T-helper 2 cell treated with Interferon-gamma antibody and Interleukin-4, amounts not matched to agents 5 μg/mL and 100 μg/mL, for 36 hours (primary cell): ENCODE measurements around the gene EPSTI1.

Experiments used
- DNase-seq: peaks from one replicate; pipeline ENCODE4 v3.0.0; 2021; ENCODE audit warnings: low spot score
- H3K27ac Mint-ChIP-seq: one replicate; pipeline ENCODE4 v1.8.0; 2021; ENCODE audit warnings: mild to moderate bottlenecking, mixed read lengths
- H3K27me3 Mint-ChIP-seq: one replicate; pipeline ENCODE4 v1.8.0; 2021; ENCODE audit warnings: low read depth, mixed read lengths
- H3K36me3 Mint-ChIP-seq: one replicate; pipeline ENCODE4 v1.8.0; 2021; ENCODE audit warnings: low read depth, mixed read lengths
- H3K4me1 Mint-ChIP-seq: one replicate; pipeline ENCODE4 v1.8.0; 2021; ENCODE audit warnings: low read depth, mixed read lengths
- H3K4me3 Mint-ChIP-seq: one replicate; pipeline ENCODE4 v1.8.0; 2022; ENCODE audit warnings: mild to moderate bottlenecking, moderate library complexity, mixed read lengths
- H3K9me3 Mint-ChIP-seq: one replicate; pipeline ENCODE4 v1.8.0; 2021; ENCODE audit warnings: mixed read lengths

Gene EPSTI1

GRCh38 chr13:42855410-42855809 is 136.6 kb downstream of the EPSTI1 start:
- no peaks in the 10 kb centered on the region for H3K36me3 Mint-ChIP-seq
- H3K27me3 Mint-ChIP-seq: peaks cover 5% of the 10 kb centered on the region
- DNase-seq: no peak
- no peak overlapping the region for H3K4me3 Mint-ChIP-seq
- H3K4me1 Mint-ChIP-seq: no peaks in the 10 kb centered on the region
- no peaks in the 10 kb centered on the region for H3K9me3 Mint-ChIP-seq
- H3K27ac Mint-ChIP-seq: no peak overlapping the region

- H3K36me3 Mint-ChIP-seq: no peaks in the 10 kb centered on the region
- H3K9me3 Mint-ChIP-seq: no peaks in the 10 kb centered on the region
- no peak for DNase-seq
- no peak overlapping the region for H3K4me3 Mint-ChIP-seq
- no peak overlapping the region for H3K27ac Mint-ChIP-seq
- H3K4me1 Mint-ChIP-seq: no peaks in the 10 kb centered on the region
- H3K27me3 Mint-ChIP-seq: peaks cover 12% of the 10 kb centered on the region
Observed at GRCh38 chr13:42852136-42852535, 139.9 kb downstream of the EPSTI1 start.

- no peak overlapping the region for H3K4me3 Mint-ChIP-seq
- peaks cover 26% of the 10 kb centered on the region for H3K27me3 Mint-ChIP-seq
Observed at GRCh38 chr13:42849200-42849599, 142.8 kb downstream of the EPSTI1 start.

GRCh38 chr13:42847891-42848663 is 144.0 kb downstream of the EPSTI1 start:
- DNase-seq: no peak
- no peaks in the 10 kb centered on the region for H3K36me3 Mint-ChIP-seq
- H3K27ac Mint-ChIP-seq: no peak overlapping the region
- peaks cover 2% of the 10 kb centered on the region for H3K4me1 Mint-ChIP-seq
- peaks cover 23% of the 10 kb centered on the region for H3K27me3 Mint-ChIP-seq
- H3K9me3 Mint-ChIP-seq: no peaks in the 10 kb centered on the region
- H3K4me3 Mint-ChIP-seq: no peak overlapping the region

More at GRCh38 chr13:42849200-42849599, 142.8 kb downstream of the EPSTI1 start:
- H3K9me3 Mint-ChIP-seq: no peaks in the 10 kb centered on the region
- no peak overlapping the region for H3K27ac Mint-ChIP-seq
- no peak for DNase-seq
- H3K4me1 Mint-ChIP-seq: peaks cover 2% of the 10 kb centered on the region
- H3K36me3 Mint-ChIP-seq: no peaks in the 10 kb centered on the region

GRCh38 chr13:42836930-42837690 is 154.9 kb downstream of the EPSTI1 start:
- no peaks in the 10 kb centered on the region for H3K9me3 Mint-ChIP-seq
- H3K4me1 Mint-ChIP-seq: peaks cover 3% of the 10 kb centered on the region
- no peak for DNase-seq
- no peaks in the 10 kb centered on the region for H3K36me3 Mint-ChIP-seq
- peaks cover 14% of the 10 kb centered on the region for H3K27me3 Mint-ChIP-seq
- no peak overlapping the region for H3K4me3 Mint-ChIP-seq
- H3K27ac Mint-ChIP-seq: no peak overlapping the region
